D721Med (cell line): ENCODE measurements around the gene BCO1.

Source experiments
- DNase-seq: peaks from one replicate; pipeline ENCODE4 v3.0.0; 2011; ENCODE audit warnings: low spot score; ENCODE audit not compliant: insufficient read length
- FAIRE-seq: peaks from 2 replicates; lab custom pipeline; 2011; peaks lifted over from hg19 to GRCh38; lab: Jason Lieb, UNC
- TF ChIP-seq, protein P1 (sequence below): IDR thresholded peaks from 2 replicates; pipeline ENCODE4 v1.5.1; 2012; ENCODE audit warnings: mild to moderate bottlenecking, control low read depth; ENCODE audit not compliant: insufficient read depth; ENCODE audit errors: missing control alignments

The BCO1 gene

GRCh38 chr16:81263470-81264220, 25.2 kb downstream of the BCO1 start:
- FAIRE-seq (no peak), DNase-seq (no peak)
- TF ChIP-seq, protein P1, sequence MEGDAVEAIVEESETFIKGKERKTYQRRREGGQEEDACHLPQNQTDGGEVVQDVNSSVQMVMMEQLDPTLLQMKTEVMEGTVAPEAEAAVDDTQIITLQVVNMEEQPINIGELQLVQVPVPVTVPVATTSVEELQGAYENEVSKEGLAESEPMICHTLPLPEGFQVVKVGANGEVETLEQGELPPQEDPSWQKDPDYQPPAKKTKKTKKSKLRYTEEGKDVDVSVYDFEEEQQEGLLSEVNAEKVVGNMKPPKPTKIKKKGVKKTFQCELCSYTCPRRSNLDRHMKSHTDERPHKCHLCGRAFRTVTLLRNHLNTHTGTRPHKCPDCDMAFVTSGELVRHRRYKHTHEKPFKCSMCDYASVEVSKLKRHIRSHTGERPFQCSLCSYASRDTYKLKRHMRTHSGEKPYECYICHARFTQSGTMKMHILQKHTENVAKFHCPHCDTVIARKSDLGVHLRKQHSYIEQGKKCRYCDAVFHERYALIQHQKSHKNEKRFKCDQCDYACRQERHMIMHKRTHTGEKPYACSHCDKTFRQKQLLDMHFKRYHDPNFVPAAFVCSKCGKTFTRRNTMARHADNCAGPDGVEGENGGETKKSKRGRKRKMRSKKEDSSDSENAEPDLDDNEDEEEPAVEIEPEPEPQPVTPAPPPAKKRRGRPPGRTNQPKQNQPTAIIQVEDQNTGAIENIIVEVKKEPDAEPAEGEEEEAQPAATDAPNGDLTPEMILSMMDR = no peak

GRCh38 chr16:81264386-81264785, 25.9 kb downstream of the BCO1 start:
- DNase-seq = no peak
- no peak for FAIRE-seq
- TF ChIP-seq, protein P1 = no peak

DNA sequence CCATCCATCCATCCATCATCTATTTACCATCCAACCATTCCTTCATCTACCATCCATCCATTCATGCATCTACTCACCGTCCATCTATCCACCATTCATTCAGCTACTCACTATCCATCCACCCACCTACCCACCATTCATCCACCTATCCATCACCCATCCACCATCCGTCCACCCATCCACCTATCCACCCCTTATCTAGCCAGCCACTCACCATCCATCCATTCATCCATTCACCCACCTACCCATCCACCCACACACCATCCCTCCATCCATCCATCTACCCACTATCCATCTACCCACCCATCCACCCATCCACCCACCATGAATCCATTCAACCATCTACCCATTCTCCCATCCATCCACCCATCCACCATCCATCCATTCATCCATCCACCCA, 26.6 kb downstream of the BCO1 start:
- TF ChIP-seq, protein P1 = no peak
- DNase-seq (no peak), FAIRE-seq (no peak)

GRCh38 chr16:81265658-81266451, 27.4 kb downstream of the BCO1 start:
- no peak for FAIRE-seq
- DNase-seq = no peak
- TF ChIP-seq, protein P1 = no peak

DNA sequence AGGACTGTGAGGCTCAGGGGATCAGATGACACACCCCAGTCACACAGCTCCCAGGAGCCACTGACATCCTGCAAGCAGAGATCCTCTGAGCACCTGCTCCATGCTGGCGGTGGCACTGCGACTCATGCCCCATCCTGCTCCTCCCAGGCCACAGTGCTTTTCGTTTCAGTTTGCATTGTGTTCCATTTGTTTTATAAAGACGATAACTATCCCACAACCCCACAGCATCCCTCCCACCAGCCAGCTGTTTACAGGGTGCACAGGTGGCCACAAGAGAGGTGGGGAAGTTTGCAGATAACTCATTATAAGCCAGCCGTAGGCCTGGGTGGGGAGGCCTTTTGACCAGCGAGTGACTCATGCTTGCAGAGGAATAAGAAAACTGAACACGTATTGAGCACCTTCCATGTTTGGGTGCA, 28.2 kb downstream of the BCO1 start:
- TF ChIP-seq, protein P1 = no peak
- DNase-seq = no peak
- FAIRE-seq = no peak

- FAIRE-seq = no peak
- no peak for DNase-seq
- TF ChIP-seq, protein P1 = no peak
These were observed 30.0 kb downstream of the BCO1 start for GRCh38 chr16:81268509-81268908.
